SIG-M5 (cell line): ENCODE results near the gene PLA2G3.
"Not testable (repeated sequence)": the region's sequence is repeated elsewhere in the genome, so short reads cannot be mapped to it uniquely, and the experiment has no call there.

Experiments
- DNase-seq: peaks from one replicate; lab custom pipeline; 2025; lab: John Stamatoyannopoulos, UW

The PLA2G3 gene

GRCh38 chr22:31139866-31140716 lies at the start of gene PLA2G3:
TSS of gene PLA2G3 (minus strand) at chr22:31140508. CDS start at chr22:31140354, 154 bp downstream.
- DNase-seq, result no peak

- no peak for DNase-seq
Observed at GRCh38 chr22:31187627-31188026, 47.3 kb upstream of the PLA2G3 start.

GRCh38 chr22:31185056-31185455 lies 44.7 kb upstream of the PLA2G3 start:
- no peak for DNase-seq

- no peak for DNase-seq
Observed at GRCh38 chr22:31184015-31184414, 43.7 kb upstream of the PLA2G3 start.

GRCh38 chr22:31179345-31179744 lies 39.0 kb upstream of the PLA2G3 start:
- no peak for DNase-seq

- no peak for DNase-seq
Observed at GRCh38 chr22:31178859-31179258, 38.6 kb upstream of the PLA2G3 start.

GRCh38 chr22:31177420-31178162 lies 37.3 kb upstream of the PLA2G3 start:
- no peak for DNase-seq

GRCh38 chr22:31176923-31177322 lies 36.6 kb upstream of the PLA2G3 start:
- no peak for DNase-seq

- DNase-seq, result no peak
Observed at GRCh38 chr22:31173386-31174145, 33.3 kb upstream of the PLA2G3 start.

GRCh38 chr22:31171734-31172133 lies 31.4 kb upstream of the PLA2G3 start:
- not testable (repeated sequence) for DNase-seq

- no peak for DNase-seq
Observed at GRCh38 chr22:31170971-31171370, 30.7 kb upstream of the PLA2G3 start.

- no peak for DNase-seq
Observed at GRCh38 chr22:31162015-31162765, 21.9 kb upstream of the PLA2G3 start.

- no peak for DNase-seq
Observed at GRCh38 chr22:31161386-31161785, 21.1 kb upstream of the PLA2G3 start.

- no peak for DNase-seq
Observed at GRCh38 chr22:31160328-31160978, 20.1 kb upstream of the PLA2G3 start.

- no peak for DNase-seq
Observed at GRCh38 chr22:31155422-31155821, 15.1 kb upstream of the PLA2G3 start.

- DNase-seq, result no peak
Observed at GRCh38 chr22:31154975-31155374, 14.7 kb upstream of the PLA2G3 start.

- no peak for DNase-seq
Observed at GRCh38 chr22:31153357-31153756, 13.0 kb upstream of the PLA2G3 start.

GRCh38 chr22:31151872-31152271 lies 11.6 kb upstream of the PLA2G3 start:
- no peak for DNase-seq

GRCh38 chr22:31150615-31151014 lies 10.3 kb upstream of the PLA2G3 start:
- DNase-seq, result no peak

GRCh38 chr22:31148953-31149627 lies 8.8 kb upstream of the PLA2G3 start:
- DNase-seq, result no peak

- DNase-seq, result no peak
Observed at GRCh38 chr22:31148488-31148887, 8.2 kb upstream of the PLA2G3 start.
